HEK293 (cell line): ENCODE results near the gene RHOV.

Source experiments
- CTCF ChIP-seq: fragments of 450-650 bp; formaldehyde crosslinking; IDR thresholded peaks from 2 replicates; pipeline ENCODE4 v1.5.1; 2016; ENCODE audit warnings: missing biosample characterization, missing genetic modification characterization
- GLIS1 ChIP-seq: fragments of 450-650 bp; formaldehyde crosslinking; IDR thresholded peaks from 2 replicates; pipeline ENCODE4 v1.5.1; 2016; ENCODE audit warnings: missing biosample characterization, missing genetic modification characterization
- KLF10 ChIP-seq: fragments of 450-650 bp; IDR thresholded peaks from 2 replicates; pipeline ENCODE4 v1.5.1; 2018; ENCODE audit warnings: missing biosample characterization, mild to moderate bottlenecking, missing genetic modification characterization
- TSHZ1 ChIP-seq: fragments of 450-650 bp; formaldehyde crosslinking; IDR thresholded peaks from 2 replicates; pipeline ENCODE4 v1.5.1; 2016; ENCODE audit warnings: missing biosample characterization, missing genetic modification characterization, borderline replicate concordance
- ZBTB10 ChIP-seq: fragments of 450-650 bp; formaldehyde crosslinking; IDR thresholded peaks from 2 replicates; pipeline ENCODE4 v1.5.1; 2016; ENCODE audit warnings: missing biosample characterization, missing genetic modification characterization
- ZBTB8A ChIP-seq: fragments of 450-650 bp; formaldehyde crosslinking; IDR thresholded peaks from 2 replicates; pipeline ENCODE4 v1.5.1; 2016; ENCODE audit warnings: missing biosample characterization, missing genetic modification characterization
- ZFP69B ChIP-seq: fragments of 450-650 bp; formaldehyde crosslinking; IDR thresholded peaks from 2 replicates; pipeline ENCODE4 v1.5.1; 2016; ENCODE audit warnings: missing biosample characterization, missing genetic modification characterization
- ZNF133 ChIP-seq: fragments of 450-650 bp; formaldehyde crosslinking; IDR thresholded peaks from 2 replicates; pipeline ENCODE4 v1.5.1; 2016; ENCODE audit warnings: missing biosample characterization, missing genetic modification characterization
- ZNF19 ChIP-seq: fragments of 450-650 bp; formaldehyde crosslinking; IDR thresholded peaks from 2 replicates; pipeline ENCODE4; 2016; ENCODE audit warnings: missing biosample characterization, missing genetic modification characterization, low read depth
- ZNF2 ChIP-seq: fragments of 450-650 bp; formaldehyde crosslinking; IDR thresholded peaks from 2 replicates; pipeline ENCODE4 v1.5.1; 2016; ENCODE audit warnings: missing biosample characterization, missing genetic modification characterization
- ZNF292 ChIP-seq: fragments of 450-650 bp; formaldehyde crosslinking; IDR thresholded peaks from 2 replicates; pipeline ENCODE4 v1.5.1; 2016; ENCODE audit warnings: low read depth, missing biosample characterization, missing genetic modification characterization, borderline replicate concordance
- ZNF302 ChIP-seq: fragments of 450-650 bp; formaldehyde crosslinking; IDR thresholded peaks from 2 replicates; pipeline ENCODE4 v1.5.1; 2016; ENCODE audit warnings: missing biosample characterization, missing genetic modification characterization, low read depth
- ZNF341 ChIP-seq: fragments of 450-650 bp; formaldehyde crosslinking; IDR thresholded peaks from 2 replicates; pipeline ENCODE4; 2016; ENCODE audit warnings: low read depth, missing biosample characterization, missing genetic modification characterization
- ZNF501 ChIP-seq: fragments of 450-650 bp; formaldehyde crosslinking; IDR thresholded peaks from 2 replicates; pipeline ENCODE4 v1.5.1; 2016; ENCODE audit warnings: missing biosample characterization, missing genetic modification characterization
- ZNF600 ChIP-seq: fragments of 450-650 bp; formaldehyde crosslinking; IDR thresholded peaks from 2 replicates; pipeline ENCODE4 v1.5.1; 2016; ENCODE audit warnings: missing biosample characterization, missing genetic modification characterization
- TF ChIP-seq, protein P1 (sequence below): fragments of 450-650 bp; formaldehyde crosslinking; conservative IDR thresholded peaks from 2 replicates; pipeline ENCODE4 v1.5.1; 2016; ENCODE audit warnings: low read depth, missing biosample characterization, missing genetic modification characterization
- TF ChIP-seq, protein P2 (sequence below): fragments of 450-650 bp; formaldehyde crosslinking; IDR thresholded peaks from 2 replicates; pipeline ENCODE4 v1.5.1; 2016; ENCODE audit warnings: missing biosample characterization, missing genetic modification characterization

The RHOV gene

DNA sequence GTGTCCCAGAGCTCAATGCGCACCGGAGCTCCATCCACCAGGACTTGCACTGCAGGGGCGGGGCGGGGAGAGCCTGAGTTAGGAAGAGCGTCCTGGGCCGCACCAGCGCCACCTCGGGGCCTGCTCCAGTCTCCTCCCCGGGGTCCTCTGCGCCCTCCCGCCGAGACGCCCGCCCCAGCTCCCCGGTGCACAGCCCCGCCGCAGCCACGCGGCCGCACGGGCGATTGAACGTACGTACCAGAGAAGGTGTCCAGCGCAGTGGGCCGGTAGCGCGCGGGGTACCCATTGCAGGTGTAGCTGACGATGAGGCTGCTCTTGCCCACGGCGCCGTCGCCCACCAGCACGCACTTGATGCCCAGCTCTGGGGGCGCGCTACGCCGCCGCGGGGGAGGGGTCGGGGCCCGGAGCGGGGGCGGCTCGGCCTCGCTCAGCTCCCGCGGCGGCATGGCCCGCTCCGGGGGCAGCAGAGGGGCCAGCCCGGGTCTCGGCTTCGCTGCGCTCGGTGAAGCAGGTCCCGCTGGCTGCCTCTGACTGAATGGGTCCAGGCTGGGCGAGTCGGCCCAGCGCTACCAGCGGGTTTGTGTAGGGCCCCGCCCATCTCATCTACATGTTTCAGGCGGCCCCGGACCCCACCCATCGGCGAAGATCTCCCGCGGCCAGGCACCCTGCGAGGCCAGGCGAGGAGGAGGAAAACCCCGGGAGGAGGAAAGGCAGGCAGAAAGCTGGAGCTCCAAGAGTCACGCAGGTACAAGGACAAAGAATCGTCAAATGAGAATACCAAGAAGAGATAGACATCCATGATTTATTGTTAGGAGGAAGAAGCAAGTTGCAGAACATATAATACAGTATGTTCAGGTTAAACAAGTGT, at the start of gene RHOV (continued):
- TF ChIP-seq, protein P1, sequence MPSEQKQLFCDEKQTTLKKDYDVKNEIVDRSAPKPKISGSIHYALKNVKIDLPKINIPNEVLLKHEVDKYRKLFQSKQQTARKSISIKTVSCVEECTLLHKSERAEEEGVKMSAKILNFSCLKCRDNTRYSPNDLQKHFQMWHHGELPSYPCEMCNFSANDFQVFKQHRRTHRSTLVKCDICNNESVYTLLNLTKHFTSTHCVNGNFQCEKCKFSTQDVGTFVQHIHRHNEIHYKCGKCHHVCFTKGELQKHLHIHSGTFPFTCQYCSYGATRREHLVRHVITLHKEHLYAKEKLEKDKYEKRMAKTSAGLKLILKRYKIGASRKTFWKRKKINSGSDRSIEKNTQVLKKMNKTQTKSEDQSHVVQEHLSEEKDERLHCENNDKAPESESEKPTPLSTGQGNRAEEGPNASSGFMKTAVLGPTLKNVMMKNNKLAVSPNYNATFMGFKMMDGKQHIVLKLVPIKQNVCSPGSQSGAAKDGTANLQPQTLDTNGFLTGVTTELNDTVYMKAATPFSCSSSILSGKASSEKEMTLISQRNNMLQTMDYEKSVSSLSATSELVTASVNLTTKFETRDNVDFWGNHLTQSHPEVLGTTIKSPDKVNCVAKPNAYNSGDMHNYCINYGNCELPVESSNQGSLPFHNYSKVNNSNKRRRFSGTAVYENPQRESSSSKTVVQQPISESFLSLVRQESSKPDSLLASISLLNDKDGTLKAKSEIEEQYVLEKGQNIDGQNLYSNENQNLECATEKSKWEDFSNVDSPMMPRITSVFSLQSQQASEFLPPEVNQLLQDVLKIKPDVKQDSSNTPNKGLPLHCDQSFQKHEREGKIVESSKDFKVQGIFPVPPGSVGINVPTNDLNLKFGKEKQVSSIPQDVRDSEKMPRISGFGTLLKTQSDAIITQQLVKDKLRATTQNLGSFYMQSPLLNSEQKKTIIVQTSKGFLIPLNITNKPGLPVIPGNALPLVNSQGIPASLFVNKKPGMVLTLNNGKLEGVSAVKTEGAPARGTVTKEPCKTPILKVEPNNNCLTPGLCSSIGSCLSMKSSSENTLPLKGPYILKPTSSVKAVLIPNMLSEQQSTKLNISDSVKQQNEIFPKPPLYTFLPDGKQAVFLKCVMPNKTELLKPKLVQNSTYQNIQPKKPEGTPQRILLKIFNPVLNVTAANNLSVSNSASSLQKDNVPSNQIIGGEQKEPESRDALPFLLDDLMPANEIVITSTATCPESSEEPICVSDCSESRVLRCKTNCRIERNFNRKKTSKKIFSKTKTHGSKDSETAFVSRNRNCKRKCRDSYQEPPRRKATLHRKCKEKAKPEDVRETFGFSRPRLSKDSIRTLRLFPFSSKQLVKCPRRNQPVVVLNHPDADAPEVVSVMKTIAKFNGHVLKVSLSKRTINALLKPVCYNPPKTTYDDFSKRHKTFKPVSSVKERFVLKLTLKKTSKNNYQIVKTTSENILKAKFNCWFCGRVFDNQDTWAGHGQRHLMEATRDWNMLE (tag by site-specific recombination), result no peak
- no peak for TF ChIP-seq ZFP69B (tag by site-specific recombination)
- no peak for TF ChIP-seq ZNF292
- TF ChIP-seq GLIS1, result peak; percentile 79
- no peak for TF ChIP-seq ZBTB10 (tag by site-specific recombination)
- TF ChIP-seq ZNF600 (tag by site-specific recombination), result peak; percentile 65; the same call in 1 of the 2 replicates
- no peak for TF ChIP-seq ZNF302 (tag by site-specific recombination)
- TF ChIP-seq ZNF501 (tag by site-specific recombination), result 0 out of 2 replicates have a peak, but pooled peaks have one; percentile 43
- no peak for TF ChIP-seq ZNF2 (tag by site-specific recombination)
- TF ChIP-seq, protein P2, sequence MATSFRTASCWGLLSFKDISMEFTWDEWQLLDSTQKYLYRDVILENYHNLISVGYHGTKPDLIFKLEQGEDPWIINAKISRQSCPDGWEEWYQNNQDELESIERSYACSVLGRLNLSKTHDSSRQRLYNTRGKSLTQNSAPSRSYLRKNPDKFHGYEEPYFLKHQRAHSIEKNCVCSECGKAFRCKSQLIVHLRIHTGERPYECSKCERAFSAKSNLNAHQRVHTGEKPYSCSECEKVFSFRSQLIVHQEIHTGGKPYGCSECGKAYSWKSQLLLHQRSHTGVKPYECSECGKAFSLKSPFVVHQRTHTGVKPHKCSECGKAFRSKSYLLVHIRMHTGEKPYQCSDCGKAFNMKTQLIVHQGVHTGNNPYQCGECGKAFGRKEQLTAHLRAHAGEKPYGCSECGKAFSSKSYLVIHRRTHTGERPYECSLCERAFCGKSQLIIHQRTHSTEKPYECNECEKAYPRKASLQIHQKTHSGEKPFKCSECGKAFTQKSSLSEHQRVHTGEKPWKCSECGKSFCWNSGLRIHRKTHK, result no peak
- peak; percentile 84 for TF ChIP-seq ZBTB8A (tag by site-specific recombination)
- no peak for TF ChIP-seq ZNF19 (tag by site-specific recombination)
- TF ChIP-seq CTCF, result peak; percentile 83
- no peak for TF ChIP-seq KLF10 (tag by site-specific recombination)
- TF ChIP-seq ZNF133, result no peak
- no peak for TF ChIP-seq TSHZ1 (tag by site-specific recombination)
- peak; percentile 87 for TF ChIP-seq ZNF341 (tag by site-specific recombination)
